H9 (cell line): ENCODE results near the gene B4GALT3. TPM values are rescaled to one million over a fixed set of nuclear protein-coding genes. Genes with fewer than 3 reads are reported as not detected.
A peak's percentile ranks its signal among the peaks of the same experiment; 100 is the strongest.

ENCODE experiments used
- DNase-seq: peaks from one replicate; pipeline ENCODE4 v3.0.0-alpha.2; 2017
- H2AFZ ChIP-seq: one replicate; pipeline ENCODE4 v1.6.1; 2013; ENCODE audit warnings: mild to moderate bottlenecking, low read length, control low read depth, moderate library complexity
- H2AK5ac ChIP-seq: 2 replicates; pipeline ENCODE4 v1.6.1; 2013; ENCODE audit warnings: low read length, control low read depth, mixed read lengths; ENCODE audit not compliant: insufficient read length
- H2BK120ac ChIP-seq: one replicate; pipeline ENCODE4 v1.6.1; 2013; ENCODE audit warnings: low read depth, mild to moderate bottlenecking, low read length, control low read depth, inconsistent platforms; ENCODE audit not compliant: poor library complexity, severe bottlenecking
- H2BK12ac ChIP-seq: 2 replicates; pipeline ENCODE4 v1.6.1; 2013; ENCODE audit warnings: low read length, control low read depth, mixed read lengths, low read depth; ENCODE audit not compliant: insufficient read length
- H2BK15ac ChIP-seq: 2 replicates; pipeline ENCODE4 v1.6.1; 2013; ENCODE audit warnings: low read depth, low read length, control low read depth
- H2BK20ac ChIP-seq: one replicate; pipeline ENCODE4 v1.6.1; 2013; ENCODE audit warnings: low read depth, mild to moderate bottlenecking, low read length, control low read depth, inconsistent platforms; ENCODE audit not compliant: poor library complexity, severe bottlenecking
- H2BK5ac ChIP-seq: 2 replicates; pipeline ENCODE4 v1.6.1; 2013; ENCODE audit warnings: low read length, control low read depth, mixed read lengths; ENCODE audit not compliant: insufficient read length
- H3K14ac ChIP-seq: 2 replicates; pipeline ENCODE4 v1.6.1; 2013; ENCODE audit warnings: low read length, control low read depth; ENCODE audit not compliant: insufficient read depth
- H3K18ac ChIP-seq: 2 replicates; pipeline ENCODE4 v1.6.1; 2013; ENCODE audit warnings: low read depth, mild to moderate bottlenecking, mixed read lengths, low read length, control low read depth; ENCODE audit not compliant: insufficient read length
- H3K23ac ChIP-seq: 2 replicates; pipeline ENCODE4 v1.6.1; 2013; ENCODE audit warnings: low read length, control low read depth, mixed read lengths, low read depth; ENCODE audit not compliant: insufficient read length
- H3K23me2 ChIP-seq: 2 replicates; pipeline ENCODE4 v1.6.1; 2013; ENCODE audit warnings: low read depth, mild to moderate bottlenecking, mixed read lengths, low read length, control low read depth; ENCODE audit not compliant: insufficient read length, poor library complexity, severe bottlenecking
- H3K27ac ChIP-seq: 2 replicates; pipeline ENCODE4 v1.5.1; 2013; ENCODE audit warnings: low read length, control low read depth, mixed read lengths, low read depth; ENCODE audit not compliant: insufficient read length
- H3K27me3 ChIP-seq: 2 replicates; pipeline ENCODE4 v1.6.1; 2013; ENCODE audit warnings: low read length, control low read depth, inconsistent platforms; ENCODE audit not compliant: insufficient read depth
- H3K4ac ChIP-seq: 2 replicates; pipeline ENCODE4 v1.6.1; 2013; ENCODE audit warnings: low read depth, mild to moderate bottlenecking, control low read depth, inconsistent platforms, low read length, moderate library complexity
- H3K4me1 ChIP-seq: 2 replicates; pipeline ENCODE4 v1.6.1; 2013; ENCODE audit warnings: low read length, control low read depth, inconsistent platforms; ENCODE audit not compliant: insufficient read depth
- H3K4me2 ChIP-seq: 2 replicates; pipeline ENCODE4 v1.6.1; 2013; ENCODE audit warnings: low read length, control low read depth, mixed read lengths; ENCODE audit not compliant: insufficient read length, insufficient read depth
- H3K56ac ChIP-seq: 2 replicates; pipeline ENCODE4 v1.6.1; 2013; ENCODE audit warnings: low read depth, mild to moderate bottlenecking, mixed read lengths, low read length, control low read depth; ENCODE audit not compliant: insufficient read length
- H3K79me1 ChIP-seq: 2 replicates; pipeline ENCODE4 v1.6.1; 2013; ENCODE audit warnings: low read depth, mild to moderate bottlenecking, moderate library complexity, low read length, control low read depth, inconsistent platforms; ENCODE audit not compliant: insufficient read depth, poor library complexity, severe bottlenecking
- H3K79me2 ChIP-seq: 2 replicates; pipeline ENCODE4 v1.6.1; 2013; ENCODE audit warnings: low read length, control low read depth, inconsistent platforms; ENCODE audit not compliant: insufficient read depth
- H3K9ac ChIP-seq: 2 replicates; pipeline ENCODE4 v1.6.1; 2013; ENCODE audit warnings: low read length, control low read depth, mixed read lengths; ENCODE audit not compliant: insufficient read length; ENCODE audit errors: extremely low read depth
- H3K9me3 ChIP-seq: one replicate; pipeline ENCODE4 v1.6.1; 2013; ENCODE audit warnings: low read depth, low read length, inconsistent platforms; ENCODE audit not compliant: control insufficient read depth
- H3T11ph ChIP-seq: one replicate; pipeline ENCODE4 v1.6.1; 2013; ENCODE audit warnings: mild to moderate bottlenecking, low read length, control low read depth, inconsistent platforms
- H4K20me1 ChIP-seq: one replicate; pipeline ENCODE4 v1.6.1; 2013; ENCODE audit not compliant: control insufficient read depth, insufficient read length, insufficient read depth
- H4K5ac ChIP-seq: 2 replicates; pipeline ENCODE4 v1.6.1; 2013; ENCODE audit warnings: low read depth, mild to moderate bottlenecking, mixed read lengths, low read length, control low read depth; ENCODE audit not compliant: insufficient read length
- H4K8ac ChIP-seq: replicated peaks from 2 replicates; pipeline ENCODE4 v1.6.1; 2013; ENCODE audit warnings: low read length, control low read depth, mixed read lengths, low read depth; ENCODE audit not compliant: insufficient read length
- H4K91ac ChIP-seq: 2 replicates; pipeline ENCODE4 v1.6.1; 2013; ENCODE audit warnings: low read depth, mild to moderate bottlenecking, moderate library complexity, mixed read lengths, low read length, control low read depth; ENCODE audit not compliant: insufficient read length
- H3K27ac Mint-ChIP-seq, 3 experiments: 2 replicates in 2 of 3; 3 replicates in 1 of 3; pipeline ENCODE4 v1.8.0; 2020 to 2021; ENCODE audit warnings: mixed read lengths in 3 of 3, mild to moderate bottlenecking in 1 of 3, moderate library complexity in 1 of 3
- H3K27me3 Mint-ChIP-seq: 2 replicates; pipeline ENCODE4 v1.8.0; 2021; ENCODE audit warnings: low read depth, mild to moderate bottlenecking, moderate library complexity, mixed read lengths
- H3K36me3 Mint-ChIP-seq, 3 experiments: 2 replicates in 2 of 3; 3 replicates in 1 of 3; pipeline ENCODE4 v1.8.0; 2020 to 2021; ENCODE audit warnings: low read depth in 3 of 3, mixed read lengths in 3 of 3; ENCODE audit not compliant: insufficient read depth in 1 of 3
- H3K4me1 Mint-ChIP-seq, 2 experiments: 2 replicates each; pipeline ENCODE4 v1.8.0; 2020; ENCODE audit warnings: mixed read lengths in 2 of 2
- H3K4me3 Mint-ChIP-seq, 2 experiments: 2 replicates in 1 of 2; 3 replicates in 1 of 2; pipeline ENCODE4 v1.8.0; 2020 to 2021; ENCODE audit warnings: mild to moderate bottlenecking in 2 of 2, mixed read lengths in 2 of 2, moderate library complexity in 1 of 2
- H3K9me3 Mint-ChIP-seq, 2 experiments: 2 replicates in 1 of 2; 3 replicates in 1 of 2; pipeline ENCODE4 v1.8.0; 2020; ENCODE audit warnings: mild to moderate bottlenecking in 2 of 2, mixed read lengths in 2 of 2, moderate library complexity in 1 of 2
- CTCF ChIP-seq: fragments of 200-600 bp; sonication (generic); conservative IDR thresholded peaks from 3 replicates; pipeline ENCODE4 v1.8.0; 2021; ENCODE audit warnings: antibody characterized with exemption, mild to moderate bottlenecking
- WGBS: extraction: QIAGEN DNeasy Blood & Tissue Kit; methylation state at CpG from one replicate; pipeline ENCODE4 v1.1.7; 2013; ENCODE audit warnings: missing lambda C conversion rate, low lambda C conversion rate, mixed read lengths; ENCODE audit not compliant: insufficient read length; ENCODE audit errors: extremely low coverage; 5-methylcytosine and 5-hydroxymethylcytosine counted together
- total RNA-seq: library from RNA; stranded (reverse); gene quantifications from 2 replicates; pipeline ENCODE4 v1.2.1, GENCODE V29; 2021

Gene B4GALT3
- total RNA-seq, 1 experiment from 2014 or later = 31.8 TPM

- WGBS = no CpG with 5 or more reads among the region's 27 CpGs
- Histone ChIP-seq H3K4ac (no peak overlapping the region), H2BK5ac (no peak overlapping the region), H4K5ac (no peak overlapping the region), H2BK15ac (no peak overlapping the region), H4K91ac (no peak overlapping the region), H3K18ac (peak overlapping the region; percentile 27), H2AK5ac (no peak overlapping the region), H3K56ac (no peak overlapping the region), H3K27me3 (no peaks in the 10 kb centered on the region), H3K9ac (no peak overlapping the region), H4K20me1 (no peaks in the 10 kb centered on the region), H3K27ac (no peak overlapping the region), H3K79me1 (no peaks in the 10 kb centered on the region), H3K23ac (no peak overlapping the region), H2BK120ac (no peak overlapping the region), H2BK12ac (no peak overlapping the region), H3K4me2 (peak overlapping the region; percentile 27), H2AFZ (no peak overlapping the region), H4K8ac (no peak overlapping the region), H3K23me2 (peaks cover 4% of the 10 kb centered on the region), H3K14ac (0 out of 2 replicates have a peak overlapping the region, but pooled peaks have one; percentile 19), H3K9me3 (no peaks in the 10 kb centered on the region), H3K79me2 (no peaks in the 10 kb centered on the region), H2BK20ac (no peak overlapping the region), H3T11ph (no peak overlapping the region), H3K4me1 (peaks cover 24% of the 10 kb centered on the region)
- H3K4me3 Mint-ChIP-seq = peak overlapping the region; percentile 59 to 65
- no peaks in the 10 kb centered on the region; a peak in 1 of 5 replicates for H3K9me3 Mint-ChIP-seq
- peaks cover 0 to 25% (median 11%) of the 10 kb centered on the region in 3 experiments; a peak in 5 of 7 replicates for H3K36me3 Mint-ChIP-seq
- no peaks in the 10 kb centered on the region for H3K27me3 Mint-ChIP-seq
- peak overlapping the region in 2 of 3 experiments; percentile 75 to 85; a peak in 4 of 7 replicates for H3K27ac Mint-ChIP-seq
- TF ChIP-seq CTCF = no peak
- DNase-seq = no peak
- H3K4me1 Mint-ChIP-seq = peaks cover 58 to 61% of the 10 kb centered on the region in 2 experiments
Measured at GRCh38 chr1:161196521-161197451, 19.5 kb upstream of the B4GALT3 start.
